AG09319 (cell line): ENCODE results near the gene TTC39B.

Source experiments
- DNase-seq: peaks from one replicate; pipeline ENCODE4 v3.0.0-alpha.2; 2010; ENCODE audit warnings: low read depth; ENCODE audit errors: extremely low read depth
- TF ChIP-seq, protein P1 (sequence below): IDR thresholded peaks from 2 replicates; pipeline ENCODE4 v1.5.1; 2011; ENCODE audit warnings: low read depth, mild to moderate bottlenecking, inconsistent platforms, low read length, moderate library complexity

The TTC39B gene

DNA sequence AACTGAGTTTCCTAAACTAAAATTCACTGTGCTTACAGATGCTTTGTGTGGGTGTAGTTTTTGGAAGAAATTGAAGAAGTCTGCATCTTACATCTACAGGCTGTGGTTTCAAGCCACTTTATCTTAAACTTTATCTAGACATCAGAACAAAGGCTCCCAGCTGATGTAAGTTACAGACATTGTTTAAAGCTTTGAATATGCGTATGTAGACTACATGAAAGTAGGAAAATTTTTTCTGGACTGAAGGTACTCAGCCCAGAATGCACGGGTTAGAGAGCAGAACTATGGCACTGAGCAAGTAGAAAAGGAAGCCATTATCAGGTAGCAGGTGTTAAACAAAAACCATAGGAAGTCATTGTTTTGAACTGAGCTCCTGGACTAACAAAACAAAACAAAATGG is 185.4 kb downstream of the TTC39B start:
- no peak for DNase-seq
- TF ChIP-seq, protein P1, sequence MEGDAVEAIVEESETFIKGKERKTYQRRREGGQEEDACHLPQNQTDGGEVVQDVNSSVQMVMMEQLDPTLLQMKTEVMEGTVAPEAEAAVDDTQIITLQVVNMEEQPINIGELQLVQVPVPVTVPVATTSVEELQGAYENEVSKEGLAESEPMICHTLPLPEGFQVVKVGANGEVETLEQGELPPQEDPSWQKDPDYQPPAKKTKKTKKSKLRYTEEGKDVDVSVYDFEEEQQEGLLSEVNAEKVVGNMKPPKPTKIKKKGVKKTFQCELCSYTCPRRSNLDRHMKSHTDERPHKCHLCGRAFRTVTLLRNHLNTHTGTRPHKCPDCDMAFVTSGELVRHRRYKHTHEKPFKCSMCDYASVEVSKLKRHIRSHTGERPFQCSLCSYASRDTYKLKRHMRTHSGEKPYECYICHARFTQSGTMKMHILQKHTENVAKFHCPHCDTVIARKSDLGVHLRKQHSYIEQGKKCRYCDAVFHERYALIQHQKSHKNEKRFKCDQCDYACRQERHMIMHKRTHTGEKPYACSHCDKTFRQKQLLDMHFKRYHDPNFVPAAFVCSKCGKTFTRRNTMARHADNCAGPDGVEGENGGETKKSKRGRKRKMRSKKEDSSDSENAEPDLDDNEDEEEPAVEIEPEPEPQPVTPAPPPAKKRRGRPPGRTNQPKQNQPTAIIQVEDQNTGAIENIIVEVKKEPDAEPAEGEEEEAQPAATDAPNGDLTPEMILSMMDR = no peak

DNA sequence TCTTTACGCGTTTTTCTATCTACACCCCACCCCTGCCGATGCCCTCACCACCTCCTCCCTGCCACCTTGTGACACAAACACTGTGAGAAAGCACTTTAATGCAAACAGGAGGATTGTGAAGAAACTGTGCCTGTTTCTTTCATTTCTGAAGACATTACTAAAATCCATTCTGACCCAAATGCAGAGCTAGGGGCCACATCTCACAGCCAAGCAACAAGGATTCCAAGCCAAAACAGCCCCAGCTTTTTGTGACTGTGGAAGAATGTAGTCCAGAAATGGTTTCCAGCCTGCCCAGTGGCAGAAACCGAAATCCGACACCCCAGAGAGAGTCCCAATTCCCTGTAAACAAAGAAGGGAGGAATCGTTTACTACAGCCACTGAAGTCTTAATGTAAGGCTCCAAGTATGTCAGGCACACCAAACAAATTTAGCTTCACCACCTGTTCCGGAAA is 190.9 kb downstream of the TTC39B start:
- TF ChIP-seq, protein P1 = no peak
- DNase-seq = no peak

DNA sequence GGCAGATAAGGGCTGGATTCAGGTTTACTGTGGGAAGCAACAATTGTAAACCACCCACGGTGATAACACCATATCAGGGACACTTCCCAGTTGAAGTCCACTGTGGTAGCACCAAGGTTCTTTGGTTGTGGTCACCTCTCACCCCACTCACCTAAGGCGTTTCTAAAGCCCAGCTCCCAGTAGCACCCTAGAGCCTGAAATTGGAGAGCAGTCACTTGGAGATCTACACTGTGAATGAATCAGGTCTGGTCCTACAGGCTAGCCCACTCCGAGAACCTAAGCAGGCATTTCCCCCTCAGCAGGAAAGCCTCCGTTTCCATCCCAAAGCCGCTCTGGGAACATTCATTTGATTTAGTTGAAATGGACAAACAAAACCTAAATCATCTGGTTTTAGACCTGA is 191.3 kb downstream of the TTC39B start:
- DNase-seq = no peak
- TF ChIP-seq, protein P1 = no peak

DNA sequence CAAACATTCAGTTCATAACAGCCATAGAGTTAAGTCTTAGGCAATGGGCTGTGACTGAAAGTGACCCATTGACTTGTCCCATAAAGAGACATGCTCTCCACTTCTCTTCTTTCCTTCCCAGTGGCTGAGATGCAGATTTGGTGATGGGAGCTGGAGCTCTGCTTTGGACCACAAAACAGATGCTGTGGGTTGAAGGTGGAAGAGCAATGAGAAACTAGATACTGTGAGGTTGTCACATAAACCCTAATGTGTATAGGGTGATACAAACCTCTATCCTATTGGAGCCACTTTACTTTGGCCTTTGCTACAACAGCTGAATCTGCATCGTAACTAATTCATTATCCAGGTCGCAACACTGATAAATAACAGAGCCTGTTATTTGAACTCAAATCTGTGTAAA is 192.0 kb downstream of the TTC39B start:
- no peak for DNase-seq
- TF ChIP-seq, protein P1 = no peak
